Fibroblast of peridontal ligament (primary cell): ENCODE results near the gene TOM1L2.
"Not testable (repeated sequence)": the region's sequence is repeated elsewhere in the genome, so short reads cannot be mapped to it uniquely, and the experiment has no call there.

Experiments used
- DNase-seq: peaks from one replicate; pipeline ENCODE4 v3.0.0-alpha.2; 2010; ENCODE audit errors: extremely low read depth

TOM1L2 gene

DNA sequence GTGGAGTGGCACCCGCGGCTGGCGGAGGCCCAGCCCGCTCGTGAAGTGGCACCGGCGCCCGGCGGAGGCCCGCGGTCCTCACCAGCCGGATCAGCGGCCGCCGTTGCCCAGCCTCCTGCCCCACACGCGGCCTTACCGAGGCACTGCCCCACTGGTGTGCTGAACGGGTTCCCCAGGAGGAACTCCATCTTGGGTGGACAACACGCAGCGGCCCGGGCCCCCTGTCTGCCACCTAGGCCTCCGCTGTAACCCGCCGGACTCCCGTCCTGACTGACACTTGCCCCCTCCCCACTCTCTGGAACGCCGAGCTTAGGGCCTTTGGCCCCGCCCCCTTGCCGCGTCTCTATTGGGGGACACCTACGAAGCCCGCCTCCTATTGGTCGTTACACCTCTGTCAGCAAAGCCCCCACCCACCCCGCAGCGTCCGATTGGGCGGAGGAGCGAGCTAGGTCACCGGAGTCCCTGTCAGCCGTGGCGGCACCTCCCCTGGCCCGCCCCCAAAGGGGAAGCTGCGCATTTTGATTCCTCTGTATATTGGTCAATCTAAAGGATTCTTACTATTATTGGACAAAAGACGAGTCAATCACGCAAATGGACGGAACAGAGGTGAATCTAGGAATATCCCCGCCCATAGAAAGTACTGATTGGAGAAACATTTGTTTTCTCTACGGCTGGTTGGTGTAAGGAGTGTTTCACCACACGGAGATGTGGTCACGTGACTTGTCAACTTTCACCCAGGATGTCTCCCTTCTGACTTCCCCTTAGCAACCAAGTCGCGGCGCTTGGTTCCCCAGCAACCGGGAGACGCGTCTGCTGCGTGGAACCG is at the start of gene TOM1L2, which contains the start of gene DRC3:
TSS of gene TOM1L2 (minus strand) at position 275 of the 826 bp plus-strand sequence. CDS start at position 188, 87 bp downstream.
TSS of gene DRC3 (plus strand) at position 737 of the 826 bp plus-strand sequence. CDS start 4,737 bp downstream, outside the sequence.
- peak; percentile 100 for DNase-seq

DNA sequence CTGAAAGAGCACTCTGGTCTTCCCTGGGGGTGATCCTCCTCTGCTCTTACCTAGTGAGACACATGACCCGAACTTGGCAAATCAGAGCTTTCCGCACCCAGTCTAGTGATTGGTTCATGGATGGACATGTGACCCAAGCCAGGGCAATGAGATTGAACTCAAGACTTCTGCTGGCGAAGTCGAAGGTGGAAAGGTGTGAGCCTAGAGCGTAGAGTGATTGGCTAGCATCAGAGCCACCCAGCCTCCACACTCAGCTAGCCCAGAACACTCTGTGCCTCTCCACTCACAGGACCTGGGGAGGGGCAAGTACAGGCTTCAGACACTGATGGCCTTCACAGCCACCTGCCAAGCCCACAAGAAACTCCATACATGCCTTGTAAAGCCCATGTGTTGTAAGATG is 49.2 kb upstream of the TOM1L2 start:
- no peak for DNase-seq

GRCh38 chr17:18020971-18021370 is 48.8 kb upstream of the TOM1L2 start:
- no peak for DNase-seq

- DNase-seq, result no peak
These were observed 47.6 kb upstream of the TOM1L2 start for GRCh38 chr17:18019838-18020154.

GRCh38 chr17:18018411-18018921 is 46.3 kb upstream of the TOM1L2 start:
- DNase-seq, result no peak

DNA sequence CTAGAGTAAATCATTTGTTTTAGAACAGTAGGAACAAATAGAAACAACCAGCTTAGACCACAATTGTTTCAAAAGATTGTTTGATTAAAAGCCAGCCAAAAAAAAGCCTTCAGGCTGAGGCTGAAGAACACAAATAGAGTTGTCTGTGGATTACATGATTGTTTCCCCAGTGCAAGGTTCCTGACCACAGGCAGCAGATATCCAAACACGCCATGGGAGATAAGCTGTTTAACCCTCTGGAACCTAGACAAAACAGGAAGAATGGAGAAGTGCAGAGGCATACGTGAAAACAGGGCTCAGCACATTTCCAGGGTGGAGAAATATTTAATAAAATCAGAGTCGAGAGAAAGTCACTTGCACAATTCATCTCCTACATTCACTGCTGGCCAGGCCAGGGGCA is 45.8 kb upstream of the TOM1L2 start:
- peak; percentile 31 for DNase-seq

- DNase-seq, result no peak
These were observed 44.2 kb upstream of the TOM1L2 start for GRCh38 chr17:18016426-18016825.

GRCh38 chr17:18015593-18015992 is 43.4 kb upstream of the TOM1L2 start:
- no peak for DNase-seq

DNA sequence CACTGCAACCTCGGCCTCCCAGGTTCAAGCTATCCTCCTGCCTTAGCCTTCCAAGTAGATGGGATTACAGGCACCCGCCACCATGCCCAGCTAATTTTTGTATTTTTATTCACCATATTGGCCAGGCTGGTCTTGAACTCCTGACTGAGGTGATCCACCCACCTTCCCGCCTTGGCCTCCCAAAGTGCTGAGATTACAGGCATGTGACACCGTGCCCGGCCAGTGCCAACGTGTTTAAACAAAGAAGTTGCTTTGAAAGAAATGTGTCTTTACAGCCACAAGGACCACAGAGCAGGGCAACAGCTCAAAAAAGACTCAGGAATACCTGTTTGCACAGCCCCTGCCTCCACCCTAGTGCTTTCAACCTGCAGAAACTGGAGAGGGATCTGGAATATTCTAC is 41.8 kb upstream of the TOM1L2 start:
- DNase-seq, result no peak

DNA sequence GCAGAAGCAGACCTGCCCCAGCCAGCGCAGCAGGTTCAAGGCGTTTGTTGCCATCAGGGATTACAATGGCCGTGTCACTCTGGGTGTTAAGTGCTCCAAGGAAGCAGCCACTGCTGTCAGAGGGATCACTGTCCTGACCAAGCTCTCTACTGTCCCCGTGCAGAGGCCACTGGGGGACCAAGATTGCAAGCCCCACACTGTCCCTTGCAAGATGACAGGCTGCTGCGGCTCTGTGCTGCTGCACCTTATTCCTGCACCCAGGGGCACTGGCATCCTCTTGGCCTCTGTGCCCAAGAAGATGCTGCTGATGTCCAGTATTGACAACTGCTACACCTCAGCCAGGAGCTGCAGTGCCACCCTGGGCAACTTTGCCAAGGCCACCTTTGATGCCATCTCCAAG is 39.1 kb upstream of the TOM1L2 start:
- no peak for DNase-seq

DNA sequence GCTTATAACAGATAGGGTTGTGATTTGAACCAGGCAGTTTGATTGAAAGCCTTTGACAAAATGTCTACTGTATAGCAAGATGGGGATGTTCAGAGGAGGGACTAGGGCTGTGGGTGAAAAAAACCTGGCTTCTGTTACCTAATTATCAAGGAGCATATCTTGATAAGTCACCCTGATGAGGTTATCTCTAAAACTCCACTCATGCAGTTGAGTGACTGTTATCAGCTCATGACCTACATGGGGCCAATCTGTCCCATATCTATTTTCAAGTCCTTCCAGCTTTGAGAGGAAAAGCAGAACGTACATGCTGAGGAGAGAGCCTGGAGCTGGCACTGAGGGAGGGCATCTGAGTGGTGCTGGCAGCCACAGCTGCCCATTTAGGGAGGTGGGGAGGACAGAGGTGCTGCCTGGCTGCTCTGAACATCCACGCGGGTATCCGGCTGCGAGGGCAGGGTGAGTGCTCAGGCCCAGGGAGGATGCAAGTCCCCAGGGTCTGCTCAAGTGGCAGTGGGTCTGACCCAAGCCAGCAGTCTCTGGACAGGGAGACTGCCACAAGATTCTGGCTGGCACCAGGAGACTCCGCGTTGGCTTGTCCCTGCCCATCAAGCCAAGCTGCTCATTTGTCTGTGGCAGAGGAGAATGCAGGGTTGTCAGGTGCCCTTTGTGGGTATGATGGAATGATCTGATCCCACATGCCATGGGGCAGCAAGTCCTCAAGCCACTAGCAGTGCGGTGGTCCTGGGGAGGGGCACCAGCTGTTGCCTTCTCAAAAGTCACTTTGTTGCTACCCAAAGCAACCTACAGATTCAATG is 37.6 kb upstream of the TOM1L2 start:
- DNase-seq, result no peak

GRCh38 chr17:18008496-18009268 is 36.5 kb upstream of the TOM1L2 start:
- peak; percentile 24 for DNase-seq

- DNase-seq, result no peak
These were observed 34.5 kb upstream of the TOM1L2 start for GRCh38 chr17:18006495-18007239.

GRCh38 chr17:18005496-18005895 is 33.3 kb upstream of the TOM1L2 start:
- DNase-seq, result no peak

DNA sequence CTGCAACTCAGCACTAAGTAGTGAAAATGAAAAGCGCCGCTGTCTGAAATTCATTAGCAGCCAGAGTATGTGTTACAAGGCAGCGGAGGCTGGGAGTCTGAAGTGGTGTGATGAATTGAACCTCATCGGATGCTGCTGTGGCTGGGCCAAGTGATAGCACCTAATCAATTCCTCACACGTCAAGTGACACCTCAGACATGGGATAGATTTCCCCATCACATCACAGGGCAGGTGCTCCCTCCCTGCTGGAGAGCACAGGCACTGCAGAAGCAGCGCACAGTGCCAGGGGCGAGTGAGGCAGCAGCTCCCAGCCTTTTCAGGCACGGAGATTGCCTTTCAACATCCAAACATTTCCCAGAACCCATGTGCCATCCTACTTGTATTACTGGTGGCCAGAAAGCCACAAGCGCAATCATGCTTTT is 32.7 kb upstream of the TOM1L2 start:
- no peak for DNase-seq

DNA sequence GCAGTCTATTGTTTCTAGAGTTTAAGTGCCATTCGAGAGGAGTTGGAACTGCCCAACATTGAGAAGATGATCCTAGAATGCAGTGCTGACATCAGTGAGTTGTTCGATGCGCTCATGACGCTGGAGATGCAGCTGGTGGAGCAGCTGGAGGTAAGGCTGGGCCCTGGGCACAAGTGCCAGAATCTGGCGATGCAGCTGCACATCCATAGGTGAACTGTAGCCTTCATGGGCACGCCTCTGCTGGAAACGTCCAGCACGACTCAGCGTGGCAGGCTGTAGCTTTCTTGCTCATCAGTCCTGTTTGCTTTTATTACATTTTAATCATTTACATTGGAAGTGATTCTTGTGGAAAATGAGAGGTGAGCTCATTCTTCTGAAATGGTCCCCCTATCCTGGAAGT is 32.1 kb upstream of the TOM1L2 start:
- no peak for DNase-seq

DNA sequence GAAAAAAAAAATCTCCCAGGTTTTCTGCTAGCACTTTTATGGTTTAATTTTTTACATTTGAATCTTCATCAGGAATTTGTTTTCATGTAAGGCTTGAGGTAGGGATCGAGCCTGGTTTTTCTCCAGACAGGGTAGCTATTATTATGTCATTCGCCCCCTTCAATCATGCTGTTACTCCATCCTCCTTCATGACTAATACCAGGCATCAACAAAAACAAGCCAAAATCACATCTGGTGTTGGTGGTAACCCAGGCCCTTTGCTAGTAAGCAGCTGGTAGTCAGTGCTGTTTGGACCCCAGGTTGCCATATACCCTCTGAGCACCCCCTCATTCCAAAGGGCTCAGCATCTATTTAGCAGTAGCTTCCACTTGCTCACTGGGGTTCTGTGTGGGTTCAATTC is 30.0 kb upstream of the TOM1L2 start:
- peak; percentile 27 for DNase-seq

GRCh38 chr17:18000030-18000408 is 27.8 kb upstream of the TOM1L2 start:
- DNase-seq, result no peak

DNA sequence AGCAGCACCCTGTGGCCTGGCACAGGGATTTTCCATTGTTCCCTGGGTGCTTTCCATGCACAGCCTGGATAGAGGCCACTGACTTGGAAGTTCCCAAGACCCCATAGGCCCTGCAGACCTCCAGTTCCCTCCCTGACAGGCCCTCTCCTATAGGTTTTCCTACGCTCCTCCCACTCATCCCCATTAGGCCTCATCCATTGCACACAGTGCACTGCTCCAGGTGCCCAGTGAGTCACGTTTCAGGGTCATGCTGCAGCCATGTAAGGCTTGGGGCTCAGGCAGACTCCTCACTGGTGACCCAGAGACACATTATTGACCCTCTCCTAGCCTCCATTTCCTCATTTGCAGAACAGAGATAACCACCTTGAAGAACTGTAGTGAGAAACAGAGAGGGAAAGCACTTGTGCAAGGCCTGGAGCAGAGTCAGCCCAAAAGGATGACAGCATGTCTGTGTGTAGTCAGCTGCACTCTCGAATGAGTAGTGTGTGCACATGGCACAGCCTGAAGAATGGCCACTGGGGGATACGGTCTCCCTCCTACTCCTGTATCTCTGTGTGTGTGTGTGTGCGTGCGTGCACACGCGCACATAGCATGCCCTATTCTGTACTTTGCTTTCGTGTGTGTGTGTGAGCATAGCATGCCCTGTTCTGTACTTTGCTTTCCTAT is 27.3 kb upstream of the TOM1L2 start:
- no peak for DNase-seq

DNA sequence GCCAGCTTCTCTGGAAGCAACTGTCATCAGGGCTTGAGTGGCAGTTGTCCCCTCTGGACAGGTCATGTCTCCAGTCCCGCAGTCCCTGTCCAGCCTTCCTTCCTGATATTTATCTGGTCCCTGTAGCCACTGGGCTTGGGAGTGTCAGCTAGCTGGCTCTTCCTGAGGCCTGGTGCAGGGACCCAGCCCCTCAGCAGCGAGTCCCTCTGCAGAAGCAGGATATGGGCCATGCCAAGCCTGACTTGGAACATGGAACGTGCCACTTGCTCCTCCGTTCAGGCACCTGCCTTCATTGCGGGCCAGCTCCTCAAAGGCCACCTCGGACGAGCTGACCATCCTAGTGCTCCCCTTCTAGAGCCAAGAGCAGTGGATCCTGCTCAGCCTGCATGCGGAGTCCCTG is 26.7 kb upstream of the TOM1L2 start:
- no peak for DNase-seq

DNA sequence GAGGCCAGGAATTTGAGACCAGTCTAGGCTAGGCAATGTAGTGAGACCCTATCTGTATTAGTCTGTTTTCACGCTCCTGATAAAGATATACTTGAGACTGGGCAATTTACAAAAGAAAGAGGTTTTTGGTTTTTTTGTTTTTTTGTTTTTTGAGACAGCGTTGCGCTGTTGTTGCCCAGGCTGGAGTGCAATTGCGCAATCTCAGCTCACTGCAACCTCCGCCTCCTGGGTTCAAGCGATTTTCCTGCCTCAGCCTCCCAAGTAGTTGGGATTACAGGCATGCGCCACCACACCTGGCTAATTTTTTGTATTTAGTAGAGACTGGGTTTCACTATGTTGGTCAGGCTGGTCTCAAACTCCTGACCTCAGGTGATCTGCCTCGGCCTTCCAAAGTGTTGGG is 23.7 kb upstream of the TOM1L2 start:
- DNase-seq, result not testable (repeated sequence)
